Activated T-helper 2 cell treated with anti-CD3 and anti-CD28 coated beads, Interferon-gamma antibody, Interleukin-2, Interleukin-4, amounts not matched to agents 10 μg/mL and 5 μg/mL and 100 μg/mL, durations not matched to agents 14 hours and 24 hours and 36 hours (primary cell): ENCODE measurements around the gene EMC8. TPM values are rescaled to one million over a fixed set of nuclear protein-coding genes. Genes with fewer than 3 reads are reported as not detected.

Experiments used
- DNase-seq: peaks from one replicate; pipeline ENCODE4 v3.0.0; 2021; ENCODE audit warnings: low spot score
- H3K27ac Mint-ChIP-seq: one replicate; pipeline ENCODE4 v1.8.0; 2021; ENCODE audit warnings: mixed read lengths
- H3K27me3 Mint-ChIP-seq: one replicate; pipeline ENCODE4 v1.8.0; 2021; ENCODE audit warnings: low read depth, mixed read lengths
- H3K36me3 Mint-ChIP-seq: one replicate; pipeline ENCODE4 v1.8.0; 2021; ENCODE audit warnings: low read depth, mixed read lengths
- H3K4me1 Mint-ChIP-seq: one replicate; pipeline ENCODE4 v1.8.0; 2021; ENCODE audit warnings: low read depth, mixed read lengths
- H3K4me3 Mint-ChIP-seq: one replicate; pipeline ENCODE4 v1.8.0; 2021; ENCODE audit warnings: low read depth, mild to moderate bottlenecking, moderate library complexity, mixed read lengths
- H3K9me3 Mint-ChIP-seq: one replicate; pipeline ENCODE4 v1.8.0; 2021; ENCODE audit warnings: mixed read lengths
- intact Hi-C: fragments of 100-400 bp; cut with micrococcal nuclease; formaldehyde crosslinking; loops from one replicate; pipeline ENCODE4 v1.15.1; 2023
- total RNA-seq: library from RNA; stranded (reverse); gene quantifications from 2 replicates; pipeline ENCODE4 v1.2.3, GENCODE V29; 2022

Gene EMC8
- total RNA-seq, 1 donor from 2014 or later = 40.2 TPM

DNA sequence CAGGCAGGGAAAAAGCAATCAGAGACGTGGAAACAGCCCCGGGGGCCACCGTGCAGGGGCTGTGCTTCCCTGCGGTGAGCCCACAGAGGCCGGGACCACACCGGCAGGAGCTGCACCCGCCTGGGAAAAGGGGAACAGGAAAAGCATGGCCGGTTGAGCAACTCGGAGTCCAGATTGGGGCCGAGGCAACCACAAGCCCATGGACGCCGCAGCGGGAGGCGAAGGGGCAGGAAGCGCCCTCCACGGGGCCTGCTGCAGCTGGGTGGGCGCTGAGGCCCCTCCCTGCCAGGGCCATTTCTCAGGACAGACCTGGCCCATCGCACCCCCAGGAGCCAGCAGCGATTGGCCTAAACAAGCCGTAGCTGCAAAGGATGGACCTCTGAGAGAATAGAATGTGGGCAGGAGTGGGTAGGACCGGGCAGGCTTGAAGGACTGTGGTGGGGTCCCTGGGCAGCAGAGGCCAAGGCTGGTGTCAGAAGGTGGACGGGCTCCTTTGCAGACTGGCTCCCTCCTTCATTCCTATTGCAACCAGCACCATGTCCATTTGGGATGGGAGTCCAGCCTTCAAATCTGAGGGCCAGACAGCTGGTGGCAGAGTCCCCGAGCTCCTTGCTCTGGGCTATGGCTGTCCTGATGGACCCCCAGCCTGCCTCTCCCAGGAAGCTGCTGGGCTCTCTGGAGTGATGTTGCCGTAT, 30.6 kb upstream of the EMC8 start:
- intact Hi-C loops = no loop called here
- Mint-ChIP-seq H3K4me1 (peaks cover 3% of the 10 kb centered on the region), H3K36me3 (no peaks in the 10 kb centered on the region), H3K27ac (no peak overlapping the region), H3K27me3 (peaks cover 27% of the 10 kb centered on the region), H3K9me3 (peaks cover 6% of the 10 kb centered on the region), H3K4me3 (no peak overlapping the region)
- no peak for DNase-seq

DNA sequence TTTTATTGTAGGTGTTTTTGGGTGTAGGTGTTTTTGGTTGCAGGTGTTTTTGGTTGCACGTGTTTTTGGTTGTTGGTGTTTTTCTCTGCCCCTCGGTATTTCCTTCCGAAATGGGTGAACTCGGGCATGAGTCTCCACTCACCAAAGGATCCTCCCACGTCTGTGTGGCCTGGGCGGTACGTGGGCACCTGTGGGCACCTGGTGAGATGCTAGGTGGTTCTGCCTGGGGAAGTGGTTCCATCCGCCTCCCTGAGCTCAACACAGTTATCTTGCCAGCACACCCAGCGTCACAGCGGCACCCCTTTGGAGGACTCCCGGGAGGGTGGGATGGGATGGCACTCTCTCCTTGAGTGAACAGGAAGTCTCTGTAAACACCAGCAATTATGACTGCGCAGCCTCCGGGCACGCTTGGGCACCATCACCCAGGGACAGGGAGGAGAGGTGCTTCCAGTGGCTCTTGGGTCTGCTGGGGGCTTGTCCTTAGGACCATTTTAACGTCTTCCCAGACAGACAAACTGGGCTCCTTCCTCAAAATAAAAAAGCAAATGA, 29.9 kb upstream of the EMC8 start:
- H3K9me3 Mint-ChIP-seq = peaks cover 6% of the 10 kb centered on the region
- intact Hi-C loops = no loop called here
- DNase-seq = no peak
- H3K4me3 Mint-ChIP-seq = no peak overlapping the region
- H3K27me3 Mint-ChIP-seq = peaks cover 27% of the 10 kb centered on the region
- H3K36me3 Mint-ChIP-seq = no peaks in the 10 kb centered on the region
- H3K27ac Mint-ChIP-seq = no peak overlapping the region
- peaks cover 3% of the 10 kb centered on the region for H3K4me1 Mint-ChIP-seq

- H3K36me3 Mint-ChIP-seq = no peaks in the 10 kb centered on the region
- peaks cover 3% of the 10 kb centered on the region for H3K4me1 Mint-ChIP-seq
- H3K27ac Mint-ChIP-seq = no peak overlapping the region
- no peak overlapping the region for H3K4me3 Mint-ChIP-seq
- DNase-seq = no peak
- intact Hi-C loops = no loop called here
- H3K9me3 Mint-ChIP-seq = peaks cover 6% of the 10 kb centered on the region
- H3K27me3 Mint-ChIP-seq = peaks cover 27% of the 10 kb centered on the region
Measured at GRCh38 chr16:85828166-85828565, 28.8 kb upstream of the EMC8 start.

DNA sequence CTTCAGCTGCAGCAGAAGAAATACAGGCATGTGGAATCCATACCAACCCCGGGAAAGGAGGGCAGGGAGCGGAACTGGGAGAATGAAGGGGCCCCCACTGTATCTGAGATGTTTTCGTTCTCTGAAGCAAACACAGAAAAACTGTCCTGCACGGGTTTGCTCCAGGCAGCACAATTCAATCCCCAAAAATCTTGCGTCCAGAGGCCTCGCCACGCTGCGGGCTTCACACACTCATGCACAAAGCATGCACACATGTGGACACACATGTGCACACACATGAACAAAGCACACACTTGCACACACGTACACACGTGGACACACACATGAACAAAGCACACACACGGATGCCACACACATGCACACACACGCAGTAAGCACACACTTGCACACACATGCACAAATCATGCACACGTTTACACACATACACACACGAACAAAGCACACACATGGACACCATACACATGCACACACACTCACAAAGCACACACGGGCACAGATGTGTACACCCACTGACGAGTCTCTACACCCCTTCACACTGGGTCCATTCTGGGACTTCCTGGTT, 27.4 kb upstream of the EMC8 start:
- peaks cover 3% of the 10 kb centered on the region for H3K4me1 Mint-ChIP-seq

GRCh38 chr16:85825326-85825725, 26.0 kb upstream of the EMC8 start:
- Mint-ChIP-seq H3K27me3 (peaks cover 10% of the 10 kb centered on the region), H3K4me1 (peaks cover 3% of the 10 kb centered on the region), H3K27ac (no peak overlapping the region), H3K9me3 (peaks cover 6% of the 10 kb centered on the region), H3K36me3 (no peaks in the 10 kb centered on the region), H3K4me3 (no peak overlapping the region)
- DNase-seq = no peak
- intact Hi-C loops = no loop called here

More for the DNA sequence above, 27.4 kb upstream of the EMC8 start:
- Mint-ChIP-seq H3K9me3 (peaks cover 6% of the 10 kb centered on the region), H3K27me3 (peaks cover 19% of the 10 kb centered on the region), H3K4me3 (no peak overlapping the region), H3K27ac (no peak overlapping the region), H3K36me3 (no peaks in the 10 kb centered on the region)
- intact Hi-C loops = no loop called here
- DNase-seq = no peak

DNA sequence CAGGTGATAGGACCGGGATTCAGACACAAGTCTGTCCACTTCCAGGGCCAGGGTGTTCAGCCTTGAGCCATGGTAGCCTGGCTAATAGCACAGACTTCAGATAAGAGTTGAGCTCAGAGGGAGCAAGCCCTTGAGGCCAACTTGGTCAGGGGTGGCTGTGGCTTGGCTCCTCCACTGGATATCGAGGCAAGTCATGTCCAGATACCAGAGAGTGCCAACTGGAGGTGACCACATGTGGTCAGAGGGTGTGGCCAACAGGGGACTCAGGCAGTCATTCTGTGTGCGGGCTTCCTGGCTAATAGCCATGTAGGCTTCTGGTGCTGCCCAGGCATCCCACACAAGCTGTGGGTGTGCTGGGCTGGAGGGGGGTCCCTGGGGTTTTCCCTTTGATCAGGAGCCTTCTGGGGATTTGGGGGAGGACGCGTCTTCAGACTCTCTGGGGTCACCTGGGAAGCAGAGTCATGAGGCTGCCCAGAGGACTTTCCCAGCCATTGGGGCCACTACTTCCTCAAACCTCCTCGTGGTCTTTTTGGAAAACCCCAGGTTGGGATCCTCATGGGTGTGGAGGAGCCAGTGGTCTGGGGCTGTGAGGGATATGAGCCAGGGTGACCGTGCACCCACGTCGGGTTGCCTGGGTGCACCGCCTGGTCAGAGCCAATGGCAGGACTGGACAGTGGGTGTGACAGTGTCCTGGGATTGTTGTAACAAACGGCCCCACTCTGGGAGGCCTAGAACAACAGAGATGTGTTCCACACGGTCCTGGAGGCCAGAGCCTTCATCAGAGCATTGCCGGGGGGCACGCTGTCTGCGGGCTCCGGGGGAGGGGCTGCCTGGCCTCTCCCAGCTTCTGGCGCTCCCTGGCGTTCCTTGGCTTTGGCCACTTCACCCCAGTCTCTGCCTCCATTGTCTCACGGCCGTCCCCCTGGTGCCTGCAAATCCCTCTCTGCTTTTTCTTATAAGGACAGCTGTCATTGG, 25.1 kb upstream of the EMC8 start:
- Mint-ChIP-seq H3K27ac (no peak overlapping the region), H3K4me3 (no peak overlapping the region), H3K36me3 (no peaks in the 10 kb centered on the region), H3K4me1 (peaks cover 3% of the 10 kb centered on the region), H3K27me3 (peaks cover 10% of the 10 kb centered on the region), H3K9me3 (peaks cover 6% of the 10 kb centered on the region)
- no peak for DNase-seq
- intact Hi-C loops = no loop called here

GRCh38 chr16:85823328-85823920, 24.1 kb upstream of the EMC8 start:
- Mint-ChIP-seq H3K9me3 (no peaks in the 10 kb centered on the region), H3K36me3 (no peaks in the 10 kb centered on the region), H3K4me3 (no peak overlapping the region), H3K27me3 (peaks cover 5% of the 10 kb centered on the region), H3K27ac (no peak overlapping the region), H3K4me1 (no peaks in the 10 kb centered on the region)
- intact Hi-C loops = no loop called here
- no peak for DNase-seq

- Mint-ChIP-seq H3K27me3 (peaks cover 5% of the 10 kb centered on the region), H3K9me3 (no peaks in the 10 kb centered on the region), H3K27ac (no peak overlapping the region), H3K4me3 (no peak overlapping the region), H3K36me3 (no peaks in the 10 kb centered on the region), H3K4me1 (no peaks in the 10 kb centered on the region)
- intact Hi-C loops = no loop called here
- DNase-seq = no peak
Measured at GRCh38 chr16:85822145-85822544, 22.8 kb upstream of the EMC8 start.

DNA sequence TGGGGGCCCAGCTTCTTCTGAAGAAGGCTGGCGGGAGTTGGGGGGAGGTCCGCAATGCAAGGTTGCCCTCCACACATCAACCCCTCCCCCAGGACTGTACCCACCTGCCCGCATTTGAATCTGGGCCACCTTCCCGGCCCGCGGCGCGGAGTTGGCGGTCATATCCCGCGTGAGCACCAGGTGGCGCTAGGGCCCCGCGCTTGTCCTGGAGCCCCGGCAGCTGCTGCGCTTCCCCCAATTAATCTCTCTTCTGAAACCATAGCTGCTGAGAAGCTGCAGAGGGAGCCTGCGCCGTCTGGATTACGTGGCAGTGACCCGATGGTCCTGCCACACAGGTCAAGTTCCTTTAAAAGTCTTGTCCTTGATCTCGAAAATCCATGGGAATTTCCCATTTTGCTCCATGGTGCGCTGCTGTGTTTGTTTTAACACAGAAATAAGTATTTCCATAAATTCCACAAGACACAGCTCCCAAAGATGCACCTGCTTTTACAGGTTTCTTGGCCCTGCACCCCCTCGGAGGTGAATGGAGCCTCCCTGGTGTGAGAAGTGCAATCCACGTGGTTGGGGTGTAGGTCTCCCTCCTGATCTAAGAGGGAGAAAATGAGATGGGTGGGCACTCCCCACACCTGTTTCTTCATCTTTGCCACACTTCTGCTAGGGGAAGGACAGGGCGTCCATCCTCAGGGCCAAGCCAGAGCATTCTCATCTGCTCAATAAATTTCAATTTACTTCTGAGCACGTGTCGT, 22.2 kb upstream of the EMC8 start:
- DNase-seq = peak; percentile 61

GRCh38 chr16:85820604-85821372, 21.4 kb upstream of the EMC8 start:
- Mint-ChIP-seq H3K27me3 (peaks cover 5% of the 10 kb centered on the region), H3K4me1 (no peaks in the 10 kb centered on the region), H3K27ac (no peak overlapping the region), H3K9me3 (no peaks in the 10 kb centered on the region), H3K36me3 (no peaks in the 10 kb centered on the region), H3K4me3 (no peak overlapping the region)
- intact Hi-C loops = loop anchor here (1.0 to 2.0 kb wide), 3 partner anchors 78 to 196 kb away; partner anchors contain the start of gene IRF8
- DNase-seq = no peak

More for the DNA sequence above, 22.2 kb upstream of the EMC8 start:
- Mint-ChIP-seq H3K9me3 (no peaks in the 10 kb centered on the region), H3K27ac (no peak overlapping the region), H3K4me1 (no peaks in the 10 kb centered on the region), H3K36me3 (no peaks in the 10 kb centered on the region), H3K4me3 (no peak overlapping the region), H3K27me3 (peaks cover 5% of the 10 kb centered on the region)
- intact Hi-C loops = loop anchor here (1.0 to 2.0 kb wide), 3 partner anchors 77 to 195 kb away; partner anchors contain the start of gene IRF8

GRCh38 chr16:85819771-85820170, 20.4 kb upstream of the EMC8 start:
- no peak overlapping the region for H3K4me3 Mint-ChIP-seq
- no peaks in the 10 kb centered on the region for H3K9me3 Mint-ChIP-seq
- DNase-seq = no peak
- no peaks in the 10 kb centered on the region for H3K36me3 Mint-ChIP-seq
- H3K27ac Mint-ChIP-seq = no peak overlapping the region
- no peaks in the 10 kb centered on the region for H3K4me1 Mint-ChIP-seq
- intact Hi-C loops = loop anchor here (2.0 kb wide), 1 partner anchor 79 kb away; the partner anchor contains the start of gene IRF8
- peaks cover 5% of the 10 kb centered on the region for H3K27me3 Mint-ChIP-seq
